GM21825 (cell line): ENCODE data around the gene MYT1.
"Not testable (repeated sequence)": the region's sequence is repeated elsewhere in the genome, so short reads cannot be mapped to it uniquely, and the experiment has no call there.

Experiments used
- ATAC-seq: cut with Tn5 transposase; IDR thresholded peaks from one replicate; pipeline ENCODE4 v1.9.1; 2021; ENCODE audit warnings: mild to moderate bottlenecking, moderate library complexity; ENCODE audit not compliant: unreplicated experiment

Gene MYT1

GRCh38 chr20:64228086-64228653, 63.9 kb downstream of the MYT1 start:
- ATAC-seq, result no peak

GRCh38 chr20:64228751-64229506, 64.7 kb downstream of the MYT1 start:
- no peak for ATAC-seq

GRCh38 chr20:64229507-64230061, 65.3 kb downstream of the MYT1 start:
- ATAC-seq, result no peak

- ATAC-seq, result no peak
These were observed 66.4 kb downstream of the MYT1 start for GRCh38 chr20:64230461-64231145.

- no peak for ATAC-seq
These were observed 67.6 kb downstream of the MYT1 start for GRCh38 chr20:64231621-64232550.

- ATAC-seq, result no peak
These were observed 68.5 kb downstream of the MYT1 start for GRCh38 chr20:64232794-64233193.

GRCh38 chr20:64233725-64234124, 69.5 kb downstream of the MYT1 start:
- no peak for ATAC-seq

- no peak for ATAC-seq
These were observed 70.1 kb downstream of the MYT1 start for GRCh38 chr20:64234291-64234791.

- ATAC-seq, result not testable (repeated sequence)
These were observed 70.8 kb downstream of the MYT1 start for GRCh38 chr20:64234921-64235565.

- ATAC-seq, result no peak
These were observed 72.2 kb downstream of the MYT1 start for GRCh38 chr20:64236137-64237088.

- no peak for ATAC-seq
These were observed 73.1 kb downstream of the MYT1 start for GRCh38 chr20:64237316-64237715.

- no peak for ATAC-seq
These were observed 74.0 kb downstream of the MYT1 start for GRCh38 chr20:64238115-64238825.

- ATAC-seq, result no peak
These were observed 74.7 kb downstream of the MYT1 start for GRCh38 chr20:64238851-64239387.

- ATAC-seq, result no peak
These were observed 75.4 kb downstream of the MYT1 start for GRCh38 chr20:64239449-64240242.

GRCh38 chr20:64240243-64241015, 76.2 kb downstream of the MYT1 start:
- ATAC-seq, result no peak

GRCh38 chr20:64241061-64241460, 76.8 kb downstream of the MYT1 start:
- no peak for ATAC-seq
